ENCODE results near the gene YKT6. TPM values are rescaled to one million over a fixed set of nuclear protein-coding genes. Genes with fewer than 3 reads are reported as not detected.

The YKT6 gene
- total RNA-seq, 1 donor from 2014 or later = 53.3 TPM

GRCh38 chr7:44155191-44156185 lies 45.3 kb upstream of the YKT6 start:
- DNase-seq = no peak
- intact Hi-C loops (cut with micrococcal nuclease) = no loop called here
- Histone ChIP-seq H3K4me3 (no peak overlapping the region), H3K27ac (replicated peaks) (no peak overlapping the region), H3K9me3 (replicated peaks) (no peaks in the 10 kb centered on the region), H3K27me3 (ENCODE audit: low read depth) (no peaks in the 10 kb centered on the region), H3K36me3 (no peaks in the 10 kb centered on the region), H3K4me1 (peaks cover 13% of the 10 kb centered on the region)
- no peak for TF ChIP-seq CTCF (IDR thresholded peaks at IDR 0.05; ENCODE audit: borderline replicate concordance)

- Histone ChIP-seq H3K27me3 (ENCODE audit: low read depth) (no peaks in the 10 kb centered on the region), H3K27ac (replicated peaks) (no peak overlapping the region), H3K36me3 (no peaks in the 10 kb centered on the region), H3K4me3 (no peak overlapping the region), H3K9me3 (replicated peaks) (no peaks in the 10 kb centered on the region), H3K4me1 (peaks cover 13% of the 10 kb centered on the region)
- DNase-seq = no peak
- no peak for TF ChIP-seq CTCF (IDR thresholded peaks at IDR 0.05; ENCODE audit: borderline replicate concordance)
- intact Hi-C loops (cut with micrococcal nuclease) = no loop called here
These were observed 44.2 kb upstream of the YKT6 start for GRCh38 chr7:44156453-44157010.

GRCh38 chr7:44157116-44158080 lies 43.4 kb upstream of the YKT6 start:
- intact Hi-C loops (cut with micrococcal nuclease) = no loop called here
- H3K4me3 ChIP-seq = no peak overlapping the region
- peaks cover 13% of the 10 kb centered on the region for H3K4me1 ChIP-seq
- no peak for DNase-seq
- no peaks in the 10 kb centered on the region for H3K36me3 ChIP-seq
- H3K27ac ChIP-seq (replicated peaks) = no peak overlapping the region
- H3K27me3 ChIP-seq (ENCODE audit: low read depth) = no peaks in the 10 kb centered on the region
- no peak for TF ChIP-seq CTCF (IDR thresholded peaks at IDR 0.05; ENCODE audit: borderline replicate concordance)
- H3K9me3 ChIP-seq (replicated peaks) = no peaks in the 10 kb centered on the region

- peaks cover 13% of the 10 kb centered on the region for H3K4me1 ChIP-seq
- H3K27ac ChIP-seq (replicated peaks) = no peak overlapping the region
- no peaks in the 10 kb centered on the region for H3K9me3 ChIP-seq (replicated peaks)
- no peaks in the 10 kb centered on the region for H3K27me3 ChIP-seq (ENCODE audit: low read depth)
- intact Hi-C loops (cut with micrococcal nuclease) = no loop called here
- no peak for DNase-seq
- no peaks in the 10 kb centered on the region for H3K36me3 ChIP-seq
- no peak overlapping the region for H3K4me3 ChIP-seq
- TF ChIP-seq CTCF (IDR thresholded peaks at IDR 0.05; ENCODE audit: borderline replicate concordance) = no peak
These were observed 42.5 kb upstream of the YKT6 start for GRCh38 chr7:44158096-44158872.

All from left ventricle myocardium inferior (tissue), 1 donor.